Stomach (tissue), 9 donors: ENCODE data around the gene ACTBL2. TPM values are rescaled to one million over a fixed set of nuclear protein-coding genes. Genes with fewer than 3 reads are reported as not detected.

Experiments
- DNase-seq, 2 donors: peaks; one replicate each; pipeline versions ENCODE4 v3.0.0 to v3.0.0-alpha.2; 2013 to 2019
- H3K27ac ChIP-seq, 5 donors: fragments of 200-600 bp in 4 of 5; sonication (generic) in 4 of 5; one replicate each; pipeline ENCODE4 v1.5.1; 2013 to 2019; ENCODE audit warnings: mild to moderate bottlenecking in 1 of 5, moderate library complexity in 1 of 5
- H3K27me3 ChIP-seq, 3 donors: fragments of 200-600 bp; sonication (generic); one replicate each; pipeline ENCODE4 v1.5.1; 2017 to 2019; ENCODE audit warnings: mixed run types in 1 of 3
- H3K36me3 ChIP-seq, 4 donors: fragments of 200-600 bp; sonication (generic); 1 replicate in 3 of 4; 2 replicates in 1 of 4; pipeline ENCODE4 v1.5.1; 2016 to 2019
- H3K4me1 ChIP-seq, 4 donors: fragments of 200-600 bp; sonication (generic); one replicate each; pipeline ENCODE4 v1.5.1; 2016 to 2019
- H3K4me3 ChIP-seq, 4 donors: fragments of 200-600 bp; sonication (generic) in 3 of 4; one replicate each; pipeline ENCODE4 v1.5.1; 2016 to 2019; ENCODE audit warnings: mild to moderate bottlenecking in 1 of 4
- H3K9me3 ChIP-seq, 4 donors: fragments of 200-600 bp; sonication (generic); one replicate each; pipeline ENCODE4 v1.5.1; 2016 to 2019
- CTCF ChIP-seq, 7 experiments: fragments of 450-650 bp in 4 of 7; fragments of 200-600 bp in 3 of 7; sonication (generic) in 3 of 7; IDR thresholded peaks; one replicate each; pipeline ENCODE4 v1.5.1; 2016 to 2019; ENCODE audit warnings: antibody characterized with exemption in 7 of 7, control low read depth in 2 of 7, mild to moderate bottlenecking in 1 of 7
- EP300 ChIP-seq: sonication (generic); formaldehyde crosslinking; IDR thresholded peaks from one replicate; pipeline ENCODE4 v1.6.1; 2017; ENCODE audit warnings: antibody characterized with exemption
- POLR2A ChIP-seq, 4 donors: fragments of 450-650 bp; IDR thresholded peaks; one replicate each; pipeline ENCODE4 v1.6.1; 2016; ENCODE audit warnings: antibody characterized with exemption in 4 of 4, control low read depth in 2 of 4, mild to moderate bottlenecking in 1 of 4, moderate library complexity in 1 of 4
- POLR2AphosphoS5 ChIP-seq, 3 donors: sonication (generic); formaldehyde crosslinking; IDR thresholded peaks; one replicate each; pipeline ENCODE4 v1.6.1; 2016; ENCODE audit warnings: antibody characterized with exemption in 3 of 3
- WGBS, 5 donors: extraction: QIAGEN DNeasy Blood & Tissue Kit in 3 of 5; methylation state at CpG; one replicate each; pipeline versions ENCODE4 v1.1.5 to v1.1.7; 2013 to 2018; 5-methylcytosine and 5-hydroxymethylcytosine counted together
- intact Hi-C: fragments of 100-400 bp; cut with DNase I; formaldehyde crosslinking; loops from one replicate; pipeline ENCODE4 v1.15.1; 2023; ENCODE audit warnings: low total_unique reads
- polyA plus RNA-seq, 3 donors: library from polyadenylated mRNA; stranded (reverse); fragments of 200-250 nt; gene quantifications; one replicate each; pipeline ENCODE4 v1.2.3, GENCODE V29; 2013
- total RNA-seq, 5 donors: library from RNA; depleted of rRNA; stranded (reverse); fragments of >200 nt; gene quantifications; one replicate each; pipeline versions ENCODE4 v1.1.0 to v1.2.3, GENCODE V29; 2014 to 2016
- donor health status: healthy with polysubstance abuse.
- donor health status: Bipolar disorder and iron deficiency.
- donor health status: healthy.

The ACTBL2 gene
- total and polyA plus RNA-seq, 8 donors, result 0.05 to 0.19 TPM; not detected in 6

- intact Hi-C loops, result loop anchor here (10.0 kb wide), 2 partner anchors 199 to 961 kb away; partner anchors contain the start of gene PLK2
- Histone ChIP-seq H3K27me3 (no peaks in the 10 kb centered on the region), H3K9me3 (no peaks in the 10 kb centered on the region), H3K4me1 (peaks cover 0 to 28% (median 14%) of the 10 kb centered on the region in 4 donors), H3K36me3 (no peaks in the 10 kb centered on the region), H3K27ac (no peak overlapping the region), H3K4me3 (no peak overlapping the region)
- TF ChIP-seq EP300, result no peak
- no peak for TF ChIP-seq CTCF (IDR thresholded peaks at IDR 0.05)
- DNase-seq, result no peak
- 18 to 43% (median 32%) methylated on average over 3 of the region's 3 CpGs for WGBS, 5 donors
Measured at GRCh38 chr5:57503433-57503832, 20.8 kb upstream of the ACTBL2 start.

- intact Hi-C loops, result loop anchor here (10.0 kb wide), 2 partner anchors 197 to 963 kb away; partner anchors contain the start of gene PLK2
- H3K27me3 ChIP-seq, result no peaks in the 10 kb centered on the region
- peak in 1 of 2 donors; percentile 52 for DNase-seq
- no peak overlapping the region for H3K4me3 ChIP-seq
- WGBS, 5 donors, result 61 to 66% (median 64%) methylated on average over 7 of the region's 7 CpGs
- H3K36me3 ChIP-seq, result no peaks in the 10 kb centered on the region
- no peaks in the 10 kb centered on the region for H3K9me3 ChIP-seq
- peak overlapping the region in 1 of 5 donors; percentile 30 for H3K27ac ChIP-seq
- peaks cover 0 to 28% (median 14%) of the 10 kb centered on the region in 4 donors for H3K4me1 ChIP-seq
- TF ChIP-seq CTCF (IDR thresholded peaks at IDR 0.05) (no peak), EP300 (no peak), POLR2AphosphoS5 (IDR thresholded peaks at IDR 0.05) (no peak), POLR2A (IDR thresholded peaks at IDR 0.05) (no peak)
Measured at GRCh38 chr5:57501414-57502201, 19.0 kb upstream of the ACTBL2 start.

DNA sequence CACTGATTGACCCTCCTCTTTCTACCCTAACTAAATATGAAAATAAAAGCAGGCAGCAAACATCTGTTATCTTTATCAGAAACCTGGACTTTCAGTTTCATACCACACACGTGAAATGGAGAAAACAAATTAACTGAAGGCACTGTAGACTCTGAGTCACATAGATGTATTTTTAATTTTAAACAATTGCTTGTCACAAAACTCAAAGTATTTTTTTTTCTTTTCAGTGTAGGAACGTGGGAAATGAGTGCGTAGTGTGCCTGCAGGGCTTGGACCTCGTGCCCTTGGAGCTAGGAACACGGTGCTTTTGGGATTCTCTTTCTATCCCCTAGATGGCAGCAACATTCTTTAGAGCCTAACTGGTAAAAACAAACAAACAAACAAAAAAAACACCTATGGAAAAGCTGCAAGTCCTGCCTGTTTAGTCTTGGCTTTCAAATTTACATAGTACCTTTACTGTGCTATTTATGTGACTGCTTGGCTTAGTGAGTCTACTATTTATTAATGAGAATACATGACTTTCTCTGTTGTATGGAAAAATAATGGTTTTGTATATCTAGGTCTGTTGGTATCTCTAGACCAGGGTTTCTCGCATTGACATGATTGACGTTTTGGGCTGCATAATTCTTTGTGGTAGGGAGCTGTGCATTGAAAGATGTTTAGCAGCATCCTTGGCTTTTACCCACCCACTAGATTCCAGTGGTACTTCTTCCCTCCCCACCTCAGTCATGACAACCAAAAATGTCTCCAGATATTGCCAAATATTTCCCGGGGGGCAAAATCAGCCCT lies 16.8 kb upstream of the ACTBL2 start:
- Histone ChIP-seq H3K4me3 (peak overlapping the region in 2 of 4 donors; percentile 4 to 23), H3K4me1 (peaks cover 0 to 41% (median 21%) of the 10 kb centered on the region in 4 donors), H3K27me3 (no peaks in the 10 kb centered on the region), H3K36me3 (no peaks in the 10 kb centered on the region), H3K9me3 (no peaks in the 10 kb centered on the region), H3K27ac (peak overlapping the region in 3 of 5 donors; percentile 23 to 45 (median 33))
- DNase-seq, result peak in 1 of 2 donors; percentile 77
- intact Hi-C loops, result loop anchor here (10.0 kb wide), 2 partner anchors 195 to 965 kb away; partner anchors contain the start of gene PLK2
- 15 to 26% (median 21%) methylated on average over 8 of the region's 8 CpGs for WGBS, 5 donors
- TF ChIP-seq CTCF (IDR thresholded peaks at IDR 0.05), result peak in 5 of 7 experiments; percentile 47 to 68 (median 50)
- TF ChIP-seq POLR2A (IDR thresholded peaks at IDR 0.05), result no peak
- no peak for TF ChIP-seq POLR2AphosphoS5 (IDR thresholded peaks at IDR 0.05)
- no peak for TF ChIP-seq EP300

GRCh38 chr5:57497733-57498132 lies 15.1 kb upstream of the ACTBL2 start:
- TF ChIP-seq EP300, result no peak
- TF ChIP-seq CTCF (IDR thresholded peaks at IDR 0.05), result no peak
- no peak for TF ChIP-seq POLR2A (IDR thresholded peaks at IDR 0.05)
- TF ChIP-seq POLR2AphosphoS5 (IDR thresholded peaks at IDR 0.05), result no peak
- intact Hi-C loops, result no loop called here

More at GRCh38 chr5:57497733-57498132, 15.1 kb upstream of the ACTBL2 start:
- Histone ChIP-seq H3K9me3 (no peaks in the 10 kb centered on the region), H3K36me3 (no peaks in the 10 kb centered on the region), H3K4me3 (no peak overlapping the region), H3K27me3 (no peaks in the 10 kb centered on the region), H3K27ac (no peak overlapping the region), H3K4me1 (peaks cover 0 to 48% (median 18%) of the 10 kb centered on the region in 4 donors)
- no peak for DNase-seq
